Glutamatergic neuron (in vitro differentiated cells): Measurements from ENCODE around the gene MAGI1. TPM values are rescaled to one million over a fixed set of nuclear protein-coding genes. Genes with fewer than 3 reads are reported as not detected.

Experiments used
- DNase-seq: peaks from one replicate; pipeline ENCODE4 v3.0.0; 2022
- H3K27ac Mint-ChIP-seq: one replicate; pipeline ENCODE4 v1.8.0; 2020; ENCODE audit warnings: mild to moderate bottlenecking, mixed read lengths, inconsistent platforms; ENCODE audit not compliant: unreplicated experiment
- H3K27me3 Mint-ChIP-seq: one replicate; pipeline ENCODE4 v1.8.0; 2020; ENCODE audit warnings: mild to moderate bottlenecking, moderate library complexity, mixed read lengths, inconsistent platforms; ENCODE audit not compliant: unreplicated experiment
- H3K36me3 Mint-ChIP-seq: one replicate; pipeline ENCODE4 v1.8.0; 2020; ENCODE audit warnings: mild to moderate bottlenecking, mixed read lengths, inconsistent platforms; ENCODE audit not compliant: unreplicated experiment
- H3K4me1 Mint-ChIP-seq: one replicate; pipeline ENCODE4 v1.8.0; 2020; ENCODE audit warnings: mild to moderate bottlenecking, low read depth, mixed read lengths, inconsistent platforms; ENCODE audit not compliant: unreplicated experiment
- H3K4me3 Mint-ChIP-seq: one replicate; pipeline ENCODE4 v1.8.0; 2020; ENCODE audit warnings: mild to moderate bottlenecking, mixed read lengths, inconsistent platforms; ENCODE audit not compliant: unreplicated experiment
- H3K9me3 Mint-ChIP-seq: one replicate; pipeline ENCODE4 v1.8.0; 2020; ENCODE audit warnings: mild to moderate bottlenecking, moderate library complexity, mixed read lengths, inconsistent platforms; ENCODE audit not compliant: unreplicated experiment
- CTCF ChIP-seq: fragments of 200-600 bp; sonication (generic); IDR thresholded peaks from one replicate; pipeline ENCODE4 v1.5.0; 2021; ENCODE audit not compliant: partially characterized antibody, unreplicated experiment
- total RNA-seq: library from RNA; stranded (reverse); fragmentation: NEBNext Ultra II Directional; extraction: Animal tissue kit (Norgen Biotek cat#: 25700); gene quantifications from one replicate; pipeline ENCODE4 v1.2.1, GENCODE V29; 2021; ENCODE audit not compliant: unreplicated experiment

MAGI1 gene
- total RNA-seq, 1 donor from 2014 or later = 46.5 TPM

GRCh38 chr3:65811086-65811761, 227.5 kb downstream of the MAGI1 start:
- H3K27me3 Mint-ChIP-seq = no peaks in the 10 kb centered on the region
- H3K4me1 Mint-ChIP-seq = peaks cover 3% of the 10 kb centered on the region
- no peak overlapping the region for H3K27ac Mint-ChIP-seq
- H3K4me3 Mint-ChIP-seq = no peak overlapping the region
- H3K36me3 Mint-ChIP-seq = no peaks in the 10 kb centered on the region
- TF ChIP-seq CTCF = no peak
- H3K9me3 Mint-ChIP-seq = peaks cover 4% of the 10 kb centered on the region
- DNase-seq = no peak

- Mint-ChIP-seq H3K4me1 (peaks cover 3% of the 10 kb centered on the region), H3K36me3 (peaks cover 4% of the 10 kb centered on the region), H3K27me3 (no peaks in the 10 kb centered on the region), H3K4me3 (no peak overlapping the region), H3K27ac (no peak overlapping the region), H3K9me3 (peaks cover 4% of the 10 kb centered on the region)
- no peak for DNase-seq
- TF ChIP-seq CTCF = no peak
These were observed 228.4 kb downstream of the MAGI1 start for GRCh38 chr3:65810302-65810701.

GRCh38 chr3:65809641-65810150, 229.0 kb downstream of the MAGI1 start:
- Mint-ChIP-seq H3K27me3 (no peaks in the 10 kb centered on the region), H3K4me1 (peaks cover 3% of the 10 kb centered on the region), H3K27ac (no peak overlapping the region), H3K4me3 (no peak overlapping the region), H3K9me3 (peaks cover 4% of the 10 kb centered on the region), H3K36me3 (peaks cover 11% of the 10 kb centered on the region)
- no peak for DNase-seq
- no peak for TF ChIP-seq CTCF

GRCh38 chr3:65808824-65809223, 229.9 kb downstream of the MAGI1 start:
- H3K36me3 Mint-ChIP-seq = peaks cover 11% of the 10 kb centered on the region
- peaks cover 4% of the 10 kb centered on the region for H3K9me3 Mint-ChIP-seq
- H3K27me3 Mint-ChIP-seq = no peaks in the 10 kb centered on the region
- no peak overlapping the region for H3K27ac Mint-ChIP-seq
- no peak overlapping the region for H3K4me3 Mint-ChIP-seq
- H3K4me1 Mint-ChIP-seq = peaks cover 3% of the 10 kb centered on the region
- TF ChIP-seq CTCF = no peak
- DNase-seq = no peak

GRCh38 chr3:65808407-65808806, 230.3 kb downstream of the MAGI1 start:
- no peak for DNase-seq
- H3K4me1 Mint-ChIP-seq = peaks cover 3% of the 10 kb centered on the region
- no peaks in the 10 kb centered on the region for H3K27me3 Mint-ChIP-seq
- peaks cover 11% of the 10 kb centered on the region for H3K36me3 Mint-ChIP-seq
- no peak overlapping the region for H3K4me3 Mint-ChIP-seq
- TF ChIP-seq CTCF = no peak
- H3K27ac Mint-ChIP-seq = no peak overlapping the region
- peaks cover 4% of the 10 kb centered on the region for H3K9me3 Mint-ChIP-seq
